Spleen (tissue), 7 donors: ENCODE results near the gene FNDC3A.

ENCODE experiments used
- CTCF ChIP-seq, 11 experiments: fragments of 200-600 bp in 7 of 11; fragments of 450-650 bp in 4 of 11; sonication (generic) in 4 of 11; IDR thresholded peaks in 8 of 11; conservative IDR thresholded peaks in 3 of 11; 1 replicate in 7 of 11; 2 replicates in 4 of 11; pipeline versions ENCODE4 v1.4.0 to v1.8.0; 2016 to 2021; ENCODE audit warnings: antibody characterized with exemption in 11 of 11, inconsistent platforms in 4 of 11, mild to moderate bottlenecking in 1 of 11
- POLR2A ChIP-seq, 3 donors: fragments of 450-650 bp; IDR thresholded peaks; one replicate each; pipeline ENCODE4 v1.5.1; 2017; ENCODE audit warnings: antibody characterized with exemption in 3 of 3, mild to moderate bottlenecking in 1 of 3
- donor health status: DM: no; HTN: no; CAD: no; lungs with moderate emphysema.
- donor health status: DM: no; HTN: no; CAD: no.
- donor health status: DM: no; HTN: no; CAD: no.

GRCh38 chr13:48939728-48940127 is 36.0 kb upstream of the FNDC3A start:
- no peak for TF ChIP-seq CTCF (IDR thresholded peaks at IDR 0.05 in 8 of 11, conservative IDR thresholded peaks at IDR 0.05 in 3 of 11)
- no peak for TF ChIP-seq POLR2A (IDR thresholded peaks at IDR 0.05)
